HUDEP-2 (cell line): ENCODE data around the gene INF2.

Experiments
- DNase-seq, 76 experiments: peaks; one replicate each; lab custom pipeline; 2025; ENCODE audit not compliant: unreplicated experiment in 76 of 76; lab: John Stamatoyannopoulos, UW

INF2 gene

DNA sequence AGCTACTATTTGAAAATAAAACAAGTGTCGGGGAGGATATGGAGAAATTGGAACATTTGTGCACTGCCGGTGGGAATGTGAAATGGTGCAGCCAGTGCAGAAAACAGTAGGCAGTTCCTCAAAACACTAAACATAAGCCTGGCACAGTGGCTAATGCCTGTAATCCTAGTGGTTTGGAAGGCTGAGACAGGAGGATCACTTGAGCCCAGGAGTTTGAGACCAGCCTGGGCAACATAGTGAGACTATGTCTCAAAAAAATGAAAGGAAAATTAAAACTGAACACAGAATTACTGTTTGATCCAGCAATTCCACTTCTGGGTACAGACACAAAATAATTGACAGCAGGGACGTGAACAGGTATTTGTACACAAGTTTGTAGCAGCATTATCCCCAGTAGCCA, 76.1 kb downstream of the INF2 start:
- DNase-seq = no peak

DNA sequence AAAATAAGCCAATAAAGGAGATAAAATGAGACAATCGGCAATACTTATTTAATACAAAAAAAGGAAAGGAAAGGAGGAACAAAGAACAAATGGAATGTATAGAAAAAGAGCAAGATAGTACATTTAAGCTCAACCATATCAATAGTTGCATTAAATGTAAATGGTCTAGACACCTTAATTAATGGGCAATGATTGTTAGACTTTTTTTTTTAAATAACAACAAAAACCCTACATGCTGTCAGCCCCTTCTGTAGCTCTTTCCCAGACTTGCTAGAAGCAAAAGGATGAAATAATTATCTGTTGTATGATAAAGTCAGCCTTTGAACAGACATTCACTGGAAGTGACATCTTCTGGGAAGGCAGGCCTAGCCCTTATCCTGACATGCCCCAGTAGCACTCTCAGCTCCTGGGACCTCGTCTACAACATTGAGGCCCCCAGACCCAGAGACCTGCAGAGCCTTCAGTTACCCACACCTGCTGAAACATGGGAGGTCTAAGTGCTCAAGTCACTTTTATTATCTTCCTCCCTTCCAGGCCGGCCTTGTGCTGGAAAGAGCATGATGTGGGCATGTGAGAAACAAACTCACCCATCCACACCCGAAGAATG, 76.9 kb downstream of the INF2 start:
- no peak for DNase-seq

DNA sequence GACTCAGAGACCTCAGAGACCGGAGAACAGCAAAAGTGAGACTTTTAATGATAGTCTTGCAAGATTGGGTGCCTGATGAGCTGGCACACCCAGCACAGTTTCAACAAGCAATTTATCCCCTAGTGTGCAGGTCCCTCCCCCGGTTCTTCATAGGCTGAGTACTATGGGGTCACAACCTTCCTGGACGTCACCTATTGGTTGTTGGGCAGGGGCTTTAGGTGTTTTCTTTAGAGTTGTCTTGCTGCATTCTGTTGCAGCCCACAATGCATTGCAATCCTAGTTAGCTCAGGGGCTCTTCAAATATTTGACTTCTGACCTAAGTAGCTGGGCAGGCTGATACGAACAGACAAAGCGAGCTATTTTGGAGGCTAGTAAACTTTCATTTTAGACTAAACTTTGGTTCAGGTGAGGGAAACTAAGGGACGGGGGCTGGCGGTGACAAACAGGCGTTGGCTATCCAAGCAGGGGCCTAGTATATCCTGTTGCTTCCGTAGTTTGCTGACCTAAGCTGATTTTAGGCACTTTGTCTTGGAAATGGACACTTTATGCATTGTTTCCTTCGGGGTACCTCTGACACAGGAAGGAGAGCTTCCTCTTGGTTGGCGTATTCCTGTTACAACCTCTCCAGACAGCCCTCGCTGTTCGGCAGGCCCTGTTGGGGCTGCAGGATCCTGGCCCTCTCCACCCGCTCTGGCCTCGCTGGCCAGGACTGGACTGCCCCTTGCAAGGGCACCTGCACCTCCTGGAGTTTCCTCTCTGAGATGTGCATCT, 77.6 kb downstream of the INF2 start:
- no peak for DNase-seq

DNA sequence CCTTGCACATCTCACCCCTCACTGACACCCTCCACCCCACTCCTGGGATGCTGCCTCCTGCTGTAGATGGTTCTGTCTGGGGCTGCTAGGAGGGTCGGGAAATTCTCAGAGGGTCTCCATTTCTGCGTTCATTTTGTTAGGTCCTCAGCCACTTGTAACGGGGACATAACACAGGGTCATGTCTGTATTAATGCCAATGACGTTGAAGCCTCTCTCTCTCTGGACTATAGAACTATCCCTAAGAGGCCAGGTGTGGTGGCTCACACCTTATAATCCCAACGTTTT, 78.2 kb downstream of the INF2 start:
- DNase-seq = no peak

DNA sequence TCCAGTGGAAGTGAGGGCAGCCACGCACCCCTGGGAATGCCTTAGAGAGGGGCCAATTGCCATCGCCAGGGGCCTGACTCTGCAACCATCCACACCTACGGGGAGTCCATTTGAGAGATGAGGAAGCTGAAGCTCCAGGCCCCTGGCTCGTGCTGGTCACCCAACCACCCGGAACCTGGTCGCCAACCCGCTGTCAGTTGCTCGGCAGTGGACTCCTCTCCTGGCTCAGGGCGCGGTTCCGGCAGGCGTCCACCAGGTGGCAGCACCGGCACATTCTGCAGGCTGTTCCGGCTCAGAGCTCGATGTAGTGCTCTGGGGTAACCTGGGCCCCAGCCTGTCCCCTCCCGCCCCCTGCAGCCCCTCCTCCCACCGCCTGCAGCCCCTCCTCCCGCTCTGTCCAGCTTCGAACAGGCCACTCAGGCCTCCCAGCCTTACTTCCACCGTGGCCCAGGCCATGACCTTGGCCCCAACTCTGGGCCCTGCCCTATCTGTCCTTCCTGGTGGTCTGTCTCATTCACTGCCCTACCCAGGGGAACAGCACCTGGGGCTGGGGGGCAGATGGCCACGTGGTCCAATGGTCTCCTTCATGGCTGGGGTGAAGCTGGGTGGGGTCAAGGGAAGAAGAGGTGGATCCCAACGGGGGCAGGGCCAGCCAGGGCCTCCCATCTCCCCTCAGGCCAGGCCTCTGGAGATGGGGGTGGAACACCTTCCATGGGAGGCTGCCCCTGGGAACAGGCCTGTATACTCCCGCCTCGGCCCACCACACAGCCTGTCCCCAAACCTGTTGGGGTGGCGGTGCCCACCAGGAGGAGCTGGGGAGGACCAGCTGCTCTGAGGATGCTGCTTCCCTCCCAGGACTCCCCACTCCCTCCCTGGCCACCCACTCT, 79.3 kb downstream of the INF2 start:
- DNase-seq = peak in 72 of 76 experiments; percentile 5 to 90 (median 71)

DNA sequence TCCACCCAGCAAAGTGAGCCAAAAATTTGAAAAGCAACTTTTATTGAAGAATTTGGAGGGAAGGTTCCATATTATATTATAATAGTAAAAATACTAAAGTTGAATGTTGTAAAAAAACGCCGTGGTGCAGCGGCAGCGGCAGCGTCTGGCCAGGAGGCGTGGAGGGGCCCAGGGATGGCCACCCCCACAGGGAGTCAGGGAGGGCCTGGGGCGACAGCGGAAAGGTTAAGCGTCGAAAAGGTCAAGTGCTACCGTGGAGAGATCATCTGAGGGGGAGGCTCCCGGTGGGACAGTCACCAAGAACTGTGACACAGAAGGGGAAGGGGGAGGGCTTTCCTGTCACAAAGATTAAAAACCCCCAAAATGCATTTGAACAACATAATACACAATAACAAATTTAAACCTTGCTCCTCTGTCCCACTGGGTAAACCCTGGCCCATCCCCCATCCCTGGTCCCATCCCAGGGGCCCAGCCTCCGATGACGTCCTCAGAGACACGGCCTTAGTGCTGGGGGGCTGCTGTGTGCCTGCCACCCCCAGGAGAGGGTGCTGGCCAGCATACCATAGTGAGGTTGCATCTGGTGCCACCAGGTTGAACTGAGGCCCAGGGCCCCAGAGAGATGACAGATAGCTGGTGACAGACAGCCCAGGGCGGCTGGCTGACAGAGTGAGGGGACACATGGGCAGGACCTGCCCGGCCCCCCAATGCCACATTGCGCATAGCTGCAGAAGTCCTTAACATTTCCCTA, 80.1 kb downstream of the INF2 start:
- no peak for DNase-seq

DNA sequence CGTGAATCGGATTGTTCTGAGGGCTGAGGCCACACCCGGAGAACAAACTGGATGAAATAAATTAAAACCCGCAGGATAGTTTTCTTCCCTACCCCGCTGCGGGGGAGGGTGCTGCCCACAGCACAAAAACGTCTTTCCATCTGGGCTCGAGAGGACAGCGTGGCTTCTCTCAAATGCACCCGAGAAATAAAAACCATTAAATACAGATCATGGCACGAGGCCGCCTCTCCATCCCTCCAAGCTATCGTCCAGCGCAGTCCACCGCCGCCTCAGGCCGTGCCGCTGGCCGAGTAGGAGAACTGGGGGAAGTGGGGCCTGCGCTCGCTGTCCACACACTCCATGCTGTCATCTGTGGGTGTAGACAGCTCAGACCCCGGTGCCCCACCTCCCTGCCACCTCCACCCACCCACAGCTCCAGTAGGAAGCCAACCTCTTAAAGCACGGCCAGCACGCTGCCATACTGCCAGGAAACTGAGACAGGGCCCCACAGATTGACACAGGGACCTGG, 80.7 kb downstream of the INF2 start:
- DNase-seq = no peak

DNA sequence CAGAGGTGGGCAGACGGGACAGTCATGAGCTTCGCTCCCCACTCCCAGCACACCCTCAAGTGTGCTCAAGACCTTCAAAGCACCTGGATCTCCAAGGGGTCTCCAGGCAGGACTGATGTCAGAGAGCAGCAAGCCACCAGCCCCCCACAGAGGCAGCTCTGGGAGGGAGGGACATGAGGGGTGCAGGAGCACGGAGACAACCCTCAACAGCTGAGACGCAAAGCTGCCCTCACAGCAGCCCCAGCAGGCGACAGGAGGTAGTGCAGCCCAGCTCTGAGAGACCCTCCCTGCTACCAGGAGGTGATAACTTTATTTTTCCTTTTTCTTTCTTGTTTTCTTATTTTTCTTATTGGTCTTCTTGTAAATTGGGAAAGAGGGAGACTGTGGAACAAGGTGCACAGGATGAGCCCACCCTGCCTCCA, 81.4 kb downstream of the INF2 start:
- DNase-seq = peak in 3 of 76 experiments; percentile 5 to 12 (median 9)

DNA sequence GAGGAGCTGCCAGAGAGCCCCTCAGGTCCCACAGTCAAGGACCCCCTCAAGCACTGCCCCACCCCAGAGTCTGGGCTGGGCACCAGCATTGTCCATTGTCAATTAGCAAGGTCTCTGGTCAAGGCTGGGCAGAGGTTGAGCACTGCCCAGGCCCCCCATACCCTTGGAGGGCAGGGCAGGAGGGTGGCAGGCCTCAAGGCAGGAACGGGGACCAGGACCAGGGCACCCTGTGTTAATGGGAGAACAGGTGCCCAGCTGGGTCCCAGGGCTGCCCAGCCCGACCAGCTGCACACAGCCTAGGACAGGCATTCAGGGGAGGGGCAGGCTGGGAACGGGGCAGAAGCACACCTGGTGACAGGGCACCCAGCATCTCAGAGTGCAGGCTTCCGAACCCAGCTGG, 82.0 kb downstream of the INF2 start:
- DNase-seq = no peak
